ENCODE measurements around the gene HOXD3. TPM values are rescaled to one million over a fixed set of nuclear protein-coding genes. Genes with fewer than 3 reads are reported as not detected.

The HOXD3 gene
- not detected in 2 replicates for total RNA-seq

DNA sequence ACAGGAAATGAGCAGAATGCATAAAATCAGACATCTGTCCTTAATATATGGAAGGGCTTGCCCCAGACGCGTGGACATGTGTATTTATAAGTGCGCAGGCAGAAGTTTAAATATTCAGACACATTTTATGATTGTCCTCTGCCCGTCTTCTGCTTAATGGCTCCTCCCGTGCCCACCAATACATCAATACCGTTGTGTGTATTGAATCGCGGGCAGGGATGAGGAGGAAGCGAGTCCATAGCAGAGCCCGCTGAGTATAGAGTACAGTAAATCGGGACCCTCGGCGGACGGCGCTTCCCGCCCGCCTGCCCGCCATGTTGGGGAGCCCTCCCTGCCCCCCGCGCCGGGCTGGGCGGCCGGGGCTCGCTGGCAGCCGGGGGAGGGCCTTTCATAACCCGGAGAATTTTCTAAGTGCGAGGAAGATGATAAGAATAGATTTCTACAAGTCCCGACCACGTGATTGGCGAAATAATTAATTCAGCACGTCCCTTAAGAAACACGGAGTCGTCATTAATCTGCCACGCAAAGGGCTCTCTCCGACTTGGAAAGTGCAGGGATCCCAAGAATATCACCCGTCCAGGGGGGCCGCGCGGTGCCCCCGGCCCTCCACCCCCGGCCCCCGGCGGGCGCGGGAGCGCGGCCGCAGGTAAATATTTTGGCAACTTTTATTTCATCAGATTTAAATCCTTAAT lies at the start of gene HOXD3:
Gene HOXD3, plus strand, starts transcription at position 501 of the 692 bp plus-strand sequence. CDS start 11,808 bp downstream, outside the sequence.
- Mint-ChIP-seq H3K9me3 (no peaks in the 10 kb centered on the region), H3K4me3 (no peak within 1 kb of the TSS), H3K36me3 (ENCODE audit: low read depth) (peaks cover 2% of the 10 kb centered on the region), H3K4me1 (ENCODE audit: low read depth) (no peaks in the 10 kb centered on the region), H3K27me3 (ENCODE audit: insufficient read depth) (peaks cover 71% of the 10 kb centered on the region), H3K27ac (peak within 1 kb of the TSS; percentile 85)
- intact Hi-C loops (cut with micrococcal nuclease): loop anchor here (2.0 kb wide), 1 partner anchor 24 kb away; no protein-coding TSS in a partner anchor
- no peak for DNase-seq (ENCODE audit: low spot score)

DNA sequence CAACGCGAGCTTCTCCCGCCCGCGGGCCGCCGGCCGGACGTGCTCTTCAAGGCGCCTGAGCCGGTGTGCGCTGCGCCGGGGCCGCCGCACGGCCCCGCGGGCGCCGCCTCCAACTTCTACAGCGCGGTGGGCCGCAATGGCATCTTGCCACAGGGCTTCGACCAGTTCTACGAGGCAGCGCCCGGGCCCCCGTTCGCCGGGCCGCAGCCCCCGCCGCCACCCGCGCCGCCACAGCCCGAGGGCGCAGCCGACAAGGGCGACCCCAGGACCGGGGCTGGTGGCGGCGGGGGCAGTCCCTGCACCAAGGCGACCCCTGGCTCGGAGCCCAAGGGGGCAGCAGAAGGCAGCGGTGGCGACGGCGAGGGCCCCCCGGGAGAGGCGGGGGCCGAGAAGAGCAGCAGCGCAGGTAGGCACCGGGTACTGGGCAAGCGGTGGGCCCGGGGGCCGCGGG lies 49.4 kb upstream of the HOXD3 start:
- intact Hi-C loops (cut with micrococcal nuclease): no loop called here
- Mint-ChIP-seq H3K36me3 (ENCODE audit: low read depth) (peaks cover 3% of the 10 kb centered on the region), H3K9me3 (no peaks in the 10 kb centered on the region)

GRCh38 chr2:176109192-176109901 lies 47.8 kb upstream of the HOXD3 start:
- Mint-ChIP-seq H3K9me3 (no peaks in the 10 kb centered on the region), H3K4me3 (no peak overlapping the region), H3K27me3 (ENCODE audit: insufficient read depth) (peaks cover 76% of the 10 kb centered on the region), H3K4me1 (ENCODE audit: low read depth) (peaks cover 7% of the 10 kb centered on the region), H3K27ac (peak overlapping the region; percentile 73), H3K36me3 (ENCODE audit: low read depth) (peaks cover 3% of the 10 kb centered on the region)
- no peak for DNase-seq (ENCODE audit: low spot score)
- intact Hi-C loops (cut with micrococcal nuclease): no loop called here

More for the DNA sequence above, 49.4 kb upstream of the HOXD3 start:
- H3K27ac Mint-ChIP-seq: no peak overlapping the region
- H3K4me1 Mint-ChIP-seq (ENCODE audit: low read depth): peaks cover 7% of the 10 kb centered on the region
- peaks cover 78% of the 10 kb centered on the region for H3K27me3 Mint-ChIP-seq (ENCODE audit: insufficient read depth)
- no peak overlapping the region for H3K4me3 Mint-ChIP-seq
- no peak for DNase-seq (ENCODE audit: low spot score)

DNA sequence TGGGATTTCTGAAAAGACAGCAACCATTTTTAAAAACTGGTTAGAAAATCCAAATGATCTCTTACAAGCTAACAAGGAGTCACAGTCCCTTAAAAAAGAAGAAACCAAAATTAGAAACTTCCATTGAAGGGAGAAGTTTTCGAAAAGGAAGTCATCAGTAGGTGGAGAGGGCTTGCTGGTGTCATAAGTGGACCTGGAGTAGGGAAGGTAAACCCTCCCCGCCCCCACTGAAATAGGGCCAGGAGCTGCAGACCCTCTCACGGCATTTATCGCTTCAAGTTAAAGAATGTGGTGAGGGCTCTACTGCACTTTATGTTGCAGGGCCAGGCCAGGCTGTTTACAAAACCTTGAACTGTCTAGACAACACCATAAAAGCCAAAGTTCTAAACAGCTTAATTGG lies 47.2 kb upstream of the HOXD3 start:
- intact Hi-C loops (cut with micrococcal nuclease): loop anchor here (2.0 to 10.0 kb wide), 3 partner anchors 21 to 55 kb away; no protein-coding TSS in a partner anchor
- peak overlapping the region; percentile 73 for H3K27ac Mint-ChIP-seq
- H3K36me3 Mint-ChIP-seq (ENCODE audit: low read depth): peaks cover 3% of the 10 kb centered on the region
- H3K9me3 Mint-ChIP-seq: no peaks in the 10 kb centered on the region
- peaks cover 7% of the 10 kb centered on the region for H3K4me1 Mint-ChIP-seq (ENCODE audit: low read depth)
- no peak overlapping the region for H3K4me3 Mint-ChIP-seq
- DNase-seq (ENCODE audit: low spot score): no peak
- H3K27me3 Mint-ChIP-seq (ENCODE audit: insufficient read depth): peaks cover 72% of the 10 kb centered on the region

- Mint-ChIP-seq H3K4me1 (ENCODE audit: low read depth) (peaks cover 7% of the 10 kb centered on the region), H3K9me3 (no peaks in the 10 kb centered on the region), H3K27me3 (ENCODE audit: insufficient read depth) (peaks cover 69% of the 10 kb centered on the region), H3K27ac (peak overlapping the region; percentile 68), H3K36me3 (ENCODE audit: low read depth) (peaks cover 3% of the 10 kb centered on the region), H3K4me3 (no peak overlapping the region)
- intact Hi-C loops (cut with micrococcal nuclease): loop anchor here (2.0 to 10.0 kb wide), 3 partner anchors 20 to 54 kb away; no protein-coding TSS in a partner anchor
- DNase-seq (ENCODE audit: low spot score): no peak
Observed at GRCh38 chr2:176110415-176111308, 46.4 kb upstream of the HOXD3 start.

- Mint-ChIP-seq H3K36me3 (ENCODE audit: low read depth) (peaks cover 1% of the 10 kb centered on the region), H3K27me3 (ENCODE audit: insufficient read depth) (peaks cover 68% of the 10 kb centered on the region), H3K4me3 (no peak overlapping the region), H3K27ac (peak overlapping the region; percentile 68), H3K4me1 (ENCODE audit: low read depth) (peaks cover 2% of the 10 kb centered on the region), H3K9me3 (no peaks in the 10 kb centered on the region)
- no peak for DNase-seq (ENCODE audit: low spot score)
- intact Hi-C loops (cut with micrococcal nuclease): loop anchor here (2.0 to 10.0 kb wide), 3 partner anchors 20 to 54 kb away; no protein-coding TSS in a partner anchor
Observed at GRCh38 chr2:176111309-176111663, 45.8 kb upstream of the HOXD3 start.

DNA sequence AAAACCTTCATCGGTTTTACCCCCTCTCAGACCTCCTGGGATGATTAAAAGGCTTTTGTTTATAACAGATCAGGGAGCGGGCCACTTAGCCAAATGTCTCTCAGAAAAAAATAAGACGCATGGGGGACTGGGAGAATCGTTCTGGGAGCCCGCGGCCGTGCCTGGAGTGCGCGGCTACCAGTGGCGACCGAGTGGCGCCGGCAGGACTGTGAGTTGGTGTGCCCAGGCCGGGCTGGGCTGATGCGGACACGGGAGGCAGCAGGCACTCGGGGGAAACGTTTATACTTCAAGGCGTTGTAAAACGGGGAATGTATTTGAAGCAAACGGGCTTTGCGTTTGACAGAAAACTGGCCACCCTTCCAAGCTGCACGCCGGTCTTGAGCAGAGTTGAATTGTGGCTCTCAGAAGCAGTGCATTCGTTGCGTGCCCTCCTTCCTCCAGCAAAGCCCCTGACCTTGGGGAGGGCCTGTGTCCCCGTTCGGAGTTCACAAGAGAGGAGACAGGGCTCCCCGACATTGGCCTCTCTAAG lies 45.2 kb upstream of the HOXD3 start:
- H3K36me3 Mint-ChIP-seq (ENCODE audit: low read depth): peaks cover 3% of the 10 kb centered on the region
- H3K4me3 Mint-ChIP-seq: no peak overlapping the region
- H3K9me3 Mint-ChIP-seq: peaks cover 2% of the 10 kb centered on the region
- H3K27ac Mint-ChIP-seq: no peak overlapping the region
- H3K4me1 Mint-ChIP-seq (ENCODE audit: low read depth): no peaks in the 10 kb centered on the region
- intact Hi-C loops (cut with micrococcal nuclease): loop anchor here (2.0 to 10.0 kb wide), 3 partner anchors 19 to 53 kb away; no protein-coding TSS in a partner anchor
- peaks cover 71% of the 10 kb centered on the region for H3K27me3 Mint-ChIP-seq (ENCODE audit: insufficient read depth)
- no peak for DNase-seq (ENCODE audit: low spot score)

DNA sequence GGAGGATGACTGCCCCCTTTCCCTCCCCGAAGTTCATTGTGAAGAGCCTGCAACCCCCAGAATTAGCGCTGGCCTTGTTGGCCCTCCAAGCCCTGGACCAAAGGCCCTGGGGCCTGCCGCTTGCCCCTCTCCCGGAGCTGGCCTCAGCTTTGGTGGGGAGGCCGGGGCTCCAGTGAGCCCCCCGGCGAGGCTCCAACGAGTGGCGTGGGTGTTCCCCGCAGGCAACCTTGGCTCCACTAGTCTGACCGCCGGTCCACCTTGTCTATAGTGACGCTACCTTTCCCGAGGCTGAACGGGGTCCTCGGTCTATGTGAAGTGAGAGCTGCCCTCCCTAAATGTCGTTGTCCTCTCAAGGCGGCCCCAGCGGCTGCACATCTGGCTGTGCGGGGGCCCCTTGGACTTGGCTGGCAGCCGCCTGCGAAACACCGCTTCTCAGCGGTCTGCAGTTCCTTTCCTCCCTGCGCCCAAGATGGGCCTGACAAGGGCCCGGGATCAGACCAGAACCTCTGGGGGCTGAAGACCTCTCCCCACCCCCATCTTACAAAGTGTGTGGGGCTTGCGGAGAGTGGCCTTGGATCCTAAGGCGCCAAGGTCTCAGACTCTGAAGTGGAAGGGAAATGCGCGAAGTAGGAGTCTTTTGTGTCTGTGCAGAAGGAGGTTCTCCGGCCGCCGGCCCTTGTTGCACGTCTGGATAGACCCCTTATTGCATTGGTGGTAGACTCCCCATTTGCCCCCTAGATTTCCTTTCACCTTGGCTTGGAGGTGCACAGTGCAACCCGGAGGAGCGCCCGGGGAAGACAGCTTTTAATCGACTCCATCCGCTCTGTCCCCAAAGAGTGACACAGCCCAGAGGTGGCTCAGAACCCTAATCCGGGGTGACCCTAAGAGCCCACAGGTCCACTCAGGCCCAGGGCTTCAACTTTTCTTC lies 44.5 kb upstream of the HOXD3 start:
- H3K27ac Mint-ChIP-seq: no peak overlapping the region
- intact Hi-C loops (cut with micrococcal nuclease): loop anchor here (10.0 kb wide), 1 partner anchor 52 kb away; no protein-coding TSS in a partner anchor
- H3K27me3 Mint-ChIP-seq (ENCODE audit: insufficient read depth): peaks cover 74% of the 10 kb centered on the region
- H3K36me3 Mint-ChIP-seq (ENCODE audit: low read depth): peaks cover 3% of the 10 kb centered on the region
- no peaks in the 10 kb centered on the region for H3K4me1 Mint-ChIP-seq (ENCODE audit: low read depth)
- peaks cover 3% of the 10 kb centered on the region for H3K9me3 Mint-ChIP-seq
- no peak for DNase-seq (ENCODE audit: low spot score)
- H3K4me3 Mint-ChIP-seq: no peak overlapping the region

DNA sequence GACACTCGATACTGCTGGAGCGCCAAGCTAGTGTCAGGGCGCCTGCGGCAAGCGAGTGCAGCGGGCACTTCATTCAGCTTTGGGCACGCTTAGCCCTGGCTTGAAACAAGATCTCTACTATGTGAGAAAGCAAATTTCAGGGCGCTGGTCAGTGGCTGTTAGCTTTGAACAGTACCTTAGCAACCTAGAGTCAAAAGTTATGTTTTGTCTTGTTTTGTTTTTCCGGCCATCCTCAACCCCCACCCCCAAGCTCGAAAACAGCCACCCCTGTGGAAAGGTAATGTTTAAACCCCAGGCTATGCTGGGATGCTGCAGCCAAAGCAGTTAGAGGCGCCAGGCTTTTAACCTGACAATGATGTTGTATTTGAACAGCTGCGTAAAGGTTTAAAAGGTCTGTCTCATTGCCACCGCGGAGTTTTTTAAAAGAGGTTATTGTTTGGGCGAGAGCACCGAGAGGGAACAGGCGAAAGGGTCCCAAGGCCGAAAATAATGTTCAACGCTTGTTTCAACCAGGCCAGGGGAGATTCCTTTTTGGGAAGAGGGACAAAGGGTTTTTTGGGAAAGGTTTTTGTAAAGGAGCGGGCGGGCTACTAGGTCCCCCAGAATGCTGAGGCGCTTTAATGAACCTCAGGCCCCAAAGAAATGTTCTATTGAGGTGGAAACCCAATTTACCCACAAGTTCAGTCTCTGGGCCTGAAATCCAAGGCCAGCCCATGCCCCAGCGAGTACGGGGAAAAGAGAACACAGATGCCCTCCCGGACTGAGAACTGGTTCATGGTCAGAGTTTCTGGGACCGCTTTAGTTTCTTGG lies 42.8 kb upstream of the HOXD3 start:
- Mint-ChIP-seq H3K27me3 (ENCODE audit: insufficient read depth) (peaks cover 83% of the 10 kb centered on the region), H3K4me3 (no peak overlapping the region), H3K36me3 (ENCODE audit: low read depth) (peaks cover 8% of the 10 kb centered on the region), H3K4me1 (ENCODE audit: low read depth) (peaks cover 9% of the 10 kb centered on the region), H3K9me3 (peaks cover 7% of the 10 kb centered on the region), H3K27ac (no peak overlapping the region)
- intact Hi-C loops (cut with micrococcal nuclease): loop anchor here (10.0 kb wide), 1 partner anchor 50 kb away; no protein-coding TSS in a partner anchor
- no peak for DNase-seq (ENCODE audit: low spot score)

DNA sequence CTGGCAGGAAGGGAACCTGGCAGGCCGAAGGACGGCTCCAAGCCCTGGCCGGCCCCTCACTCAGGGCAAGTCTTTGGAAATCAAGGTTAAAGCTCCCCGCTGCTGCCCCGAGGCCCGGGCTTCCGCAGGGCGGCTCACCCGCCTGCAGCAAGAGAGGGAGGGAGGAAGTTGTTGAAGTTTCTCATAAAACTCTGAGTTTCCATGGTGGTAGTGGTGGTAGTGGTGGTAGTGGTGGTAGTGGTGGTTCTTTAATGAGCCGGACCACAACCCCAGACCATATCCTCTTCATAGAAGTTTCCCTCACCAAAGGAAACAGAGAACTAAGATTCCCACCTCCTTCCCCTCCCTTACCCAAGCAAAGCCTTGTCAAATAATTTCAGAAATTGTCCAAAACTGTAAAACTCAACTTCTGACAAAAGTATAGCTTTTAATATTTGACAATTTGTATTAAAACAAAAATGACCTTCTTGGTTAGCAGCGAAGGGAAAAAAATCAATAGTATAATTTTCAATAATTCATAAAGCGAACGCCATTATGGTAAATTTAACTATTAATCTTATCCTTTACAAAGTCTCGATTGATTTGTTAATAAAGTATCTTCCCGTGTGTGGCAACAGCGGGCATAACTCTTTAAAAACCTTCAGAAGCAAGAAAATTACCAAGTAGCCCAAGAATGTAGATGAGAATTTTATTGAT lies 42.0 kb upstream of the HOXD3 start:
- no peak overlapping the region for H3K4me3 Mint-ChIP-seq
- H3K4me1 Mint-ChIP-seq (ENCODE audit: low read depth): peaks cover 9% of the 10 kb centered on the region
- no peak overlapping the region for H3K27ac Mint-ChIP-seq
- no peak for DNase-seq (ENCODE audit: low spot score)
- peaks cover 81% of the 10 kb centered on the region for H3K27me3 Mint-ChIP-seq (ENCODE audit: insufficient read depth)
- H3K36me3 Mint-ChIP-seq (ENCODE audit: low read depth): peaks cover 8% of the 10 kb centered on the region
- peaks cover 7% of the 10 kb centered on the region for H3K9me3 Mint-ChIP-seq
- intact Hi-C loops (cut with micrococcal nuclease): loop anchor here (10.0 kb wide), 1 partner anchor 50 kb away; no protein-coding TSS in a partner anchor

All from activated T-helper 1 cell treated with anti-CD3 and anti-CD28 coated beads, Interleukin-12 subunit alpha, Interleukin-12 subunit beta, Interleukin-2, Interleukin-4 antibody, amounts not matched to agents 30 ng/mL and 10 ng/mL and 1 ng/mL, durations not matched to agents 14 hours and 24 hours and 36 hours (primary cell).